ENCODE measurements around the gene PHLPP1. TPM values are rescaled to one million over a fixed set of nuclear protein-coding genes. Genes with fewer than 3 reads are reported as not detected.

PHLPP1 gene
- total and polyA plus RNA-seq, 9 donors = 4.4 to 15.9 (median 12.0) TPM

DNA sequence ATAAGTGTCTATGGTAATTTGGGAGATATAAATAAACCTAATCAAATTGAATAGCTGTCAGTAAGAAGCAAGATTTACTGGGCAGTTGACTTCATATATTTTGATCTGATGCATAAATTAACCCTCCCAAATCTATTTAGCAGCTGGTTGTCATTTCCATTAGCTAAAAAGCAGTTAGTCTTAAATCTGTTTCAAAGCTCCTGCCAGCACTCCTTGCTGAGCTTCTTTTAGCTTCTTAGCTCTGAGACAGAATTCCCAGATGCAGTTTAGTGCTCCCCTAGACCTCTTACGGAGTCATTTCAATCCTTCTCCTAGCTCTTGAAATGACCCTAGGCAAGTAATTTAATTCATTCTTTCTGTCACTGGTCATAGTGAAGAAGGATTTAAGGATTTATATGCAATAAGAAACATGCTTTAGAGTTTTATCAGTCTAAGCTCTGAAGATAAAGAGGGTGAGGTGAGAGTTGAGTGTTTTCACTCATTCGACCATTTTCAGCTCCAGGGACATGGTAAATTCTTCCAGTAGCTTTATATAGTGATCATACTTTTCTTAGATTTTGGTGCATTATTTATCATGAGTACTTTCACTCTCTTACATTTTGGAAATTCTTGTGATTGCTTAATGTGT lies 98.9 kb downstream of the PHLPP1 start:
- H3K27me3 ChIP-seq = no peaks in the 10 kb centered on the region
- DNase-seq = no peak
- intact Hi-C loops (cut with DNase I) = no loop called here
- TF ChIP-seq EP300 (IDR thresholded peaks at IDR 0.05) (no peak), POLR2A (IDR thresholded peaks at IDR 0.05) (no peak)
- TF ChIP-seq, protein P1, sequence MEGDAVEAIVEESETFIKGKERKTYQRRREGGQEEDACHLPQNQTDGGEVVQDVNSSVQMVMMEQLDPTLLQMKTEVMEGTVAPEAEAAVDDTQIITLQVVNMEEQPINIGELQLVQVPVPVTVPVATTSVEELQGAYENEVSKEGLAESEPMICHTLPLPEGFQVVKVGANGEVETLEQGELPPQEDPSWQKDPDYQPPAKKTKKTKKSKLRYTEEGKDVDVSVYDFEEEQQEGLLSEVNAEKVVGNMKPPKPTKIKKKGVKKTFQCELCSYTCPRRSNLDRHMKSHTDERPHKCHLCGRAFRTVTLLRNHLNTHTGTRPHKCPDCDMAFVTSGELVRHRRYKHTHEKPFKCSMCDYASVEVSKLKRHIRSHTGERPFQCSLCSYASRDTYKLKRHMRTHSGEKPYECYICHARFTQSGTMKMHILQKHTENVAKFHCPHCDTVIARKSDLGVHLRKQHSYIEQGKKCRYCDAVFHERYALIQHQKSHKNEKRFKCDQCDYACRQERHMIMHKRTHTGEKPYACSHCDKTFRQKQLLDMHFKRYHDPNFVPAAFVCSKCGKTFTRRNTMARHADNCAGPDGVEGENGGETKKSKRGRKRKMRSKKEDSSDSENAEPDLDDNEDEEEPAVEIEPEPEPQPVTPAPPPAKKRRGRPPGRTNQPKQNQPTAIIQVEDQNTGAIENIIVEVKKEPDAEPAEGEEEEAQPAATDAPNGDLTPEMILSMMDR (IDR thresholded peaks at IDR 0.05) = no peak
- no peaks in the 10 kb centered on the region for H3K36me3 ChIP-seq
- H3K4me1 ChIP-seq (ENCODE audit: insufficient read depth) = no peaks in the 10 kb centered on the region
- H3K27ac ChIP-seq = no peak overlapping the region
- no peak overlapping the region for H3K4me3 ChIP-seq
- 36 to 48% (median 38%) methylated on average over 2 of the region's 2 CpGs for WGBS, 3 donors
- H3K9me3 ChIP-seq = no peaks in the 10 kb centered on the region

DNA sequence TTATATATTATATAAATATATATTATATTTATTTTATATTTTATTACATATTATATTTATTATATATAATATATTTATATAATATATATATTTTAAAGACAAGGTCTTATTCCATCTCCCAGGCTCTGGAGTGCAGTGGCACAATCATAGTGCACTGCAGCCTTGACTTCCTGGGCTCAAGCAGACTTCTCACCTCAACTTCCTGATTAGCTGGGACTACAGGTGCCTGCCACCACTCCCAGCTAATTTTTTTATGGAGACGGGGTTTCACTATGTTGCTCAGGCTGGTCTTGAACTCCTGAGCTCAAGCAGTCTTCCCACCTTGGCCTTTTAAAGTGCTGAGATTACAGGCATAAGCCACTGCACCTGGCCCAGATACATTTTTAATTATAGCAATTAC lies 110.0 kb downstream of the PHLPP1 start:
- Histone ChIP-seq H3K36me3 (no peaks in the 10 kb centered on the region), H3K4me1 (ENCODE audit: insufficient read depth) (no peaks in the 10 kb centered on the region), H3K4me3 (no peak overlapping the region), H3K9me3 (no peaks in the 10 kb centered on the region), H3K27me3 (no peaks in the 10 kb centered on the region), H3K27ac (no peak overlapping the region)
- intact Hi-C loops (cut with DNase I) = no loop called here
- TF ChIP-seq, protein P1 (IDR thresholded peaks at IDR 0.05) = no peak
- no peak for TF ChIP-seq POLR2A (IDR thresholded peaks at IDR 0.05)
- no peak for TF ChIP-seq EP300 (IDR thresholded peaks at IDR 0.05)
- WGBS, 3 donors = 91 to 100% (median 100%) methylated on average over 1 of the region's 1 CpG
- DNase-seq = no peak

DNA sequence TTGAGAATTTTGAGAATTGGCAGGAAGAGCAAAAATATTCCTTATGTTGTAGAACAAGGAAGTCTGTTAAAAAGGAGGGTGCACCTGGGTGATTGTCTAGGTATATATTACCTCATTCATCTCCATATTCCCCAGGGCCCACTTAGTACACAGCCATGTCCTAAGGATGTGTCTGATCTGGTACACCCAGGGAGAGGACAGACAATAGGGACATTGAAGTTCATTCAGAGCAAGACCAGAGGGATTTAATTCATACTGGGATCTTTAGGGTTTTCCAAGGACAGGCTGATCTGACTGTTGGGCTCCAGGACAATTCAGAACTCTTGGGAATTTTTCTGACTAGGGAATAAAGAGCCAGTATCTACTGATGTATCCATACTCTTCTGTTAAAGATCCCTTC lies 112.1 kb downstream of the PHLPP1 start:
- no peaks in the 10 kb centered on the region for H3K36me3 ChIP-seq
- H3K4me1 ChIP-seq (ENCODE audit: insufficient read depth) = no peaks in the 10 kb centered on the region
- H3K27ac ChIP-seq = no peak overlapping the region
- H3K9me3 ChIP-seq = no peaks in the 10 kb centered on the region
- H3K27me3 ChIP-seq = no peaks in the 10 kb centered on the region
- TF ChIP-seq EP300 (IDR thresholded peaks at IDR 0.05) = no peak
- TF ChIP-seq POLR2A (IDR thresholded peaks at IDR 0.05) = no peak
- TF ChIP-seq, protein P1 (IDR thresholded peaks at IDR 0.05) = no peak
- DNase-seq = no peak
- intact Hi-C loops (cut with DNase I) = no loop called here
- H3K4me3 ChIP-seq = no peak overlapping the region

DNA sequence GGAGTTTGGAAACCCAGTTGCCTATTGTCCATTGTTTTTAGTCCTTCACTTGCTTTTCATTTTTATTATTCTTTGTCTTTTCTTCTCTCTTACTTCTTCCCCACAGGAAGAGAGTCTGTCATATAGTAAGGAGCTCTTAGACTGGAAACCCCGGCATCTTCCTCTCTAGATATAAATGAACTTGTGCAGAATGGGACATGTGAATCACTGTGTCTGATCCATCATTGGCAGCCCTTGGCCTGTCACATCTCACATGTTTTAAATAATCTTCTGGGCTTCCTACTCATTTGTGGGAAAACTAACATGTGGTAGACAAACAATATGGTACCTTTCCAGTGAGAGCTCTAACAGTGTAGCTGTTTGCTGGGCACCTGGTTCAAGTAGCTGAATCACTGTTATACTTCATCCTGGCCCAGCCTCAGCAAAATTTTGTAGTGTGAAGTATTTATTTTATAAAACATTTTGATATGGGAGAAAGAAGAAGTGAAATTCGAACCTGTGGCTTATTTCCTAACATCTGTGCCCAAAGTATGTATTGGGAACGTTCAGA lies 112.8 kb downstream of the PHLPP1 start:
- DNase-seq = no peak
- Histone ChIP-seq H3K9me3 (no peaks in the 10 kb centered on the region), H3K4me1 (ENCODE audit: insufficient read depth) (no peaks in the 10 kb centered on the region), H3K4me3 (no peak overlapping the region), H3K36me3 (no peaks in the 10 kb centered on the region), H3K27me3 (no peaks in the 10 kb centered on the region), H3K27ac (no peak overlapping the region)
- 69 to 75% (median 74%) methylated on average over 3 of the region's 3 CpGs for WGBS, 3 donors
- TF ChIP-seq EP300 (IDR thresholded peaks at IDR 0.05) (no peak), POLR2A (IDR thresholded peaks at IDR 0.05) (no peak)
- TF ChIP-seq, protein P1 (IDR thresholded peaks at IDR 0.05) = no peak
- intact Hi-C loops (cut with DNase I) = no loop called here

Data from ovary (tissue), 9 donors.